Measurements from ENCODE around the gene ABCB1. TPM values are rescaled to one million over a fixed set of nuclear protein-coding genes. Genes with fewer than 3 reads are reported as not detected.

The ABCB1 gene
- total and polyA plus RNA-seq, 2 experiments from 2014 or later = 0.53 to 0.80 TPM

DNA sequence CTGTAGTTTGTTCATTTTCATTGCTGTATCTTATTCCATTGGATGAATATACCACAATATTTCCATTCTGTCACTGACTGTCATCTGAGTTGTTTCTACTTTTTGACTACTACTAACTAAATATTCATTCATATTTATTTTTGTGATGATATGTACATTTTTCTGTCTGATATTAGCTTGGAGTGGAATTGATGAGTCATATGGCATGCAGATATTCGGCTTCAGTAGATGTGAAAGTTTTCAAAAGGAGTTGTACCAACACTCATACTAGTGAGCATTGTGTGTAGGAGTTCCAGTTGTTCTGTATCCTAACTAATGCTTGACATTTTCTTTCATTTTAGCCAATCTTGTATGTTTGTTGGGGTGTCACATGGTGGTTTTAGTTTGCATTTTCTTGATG, 35.2 kb upstream of the ABCB1 start (continued):
- TF ChIP-seq, protein P1, sequence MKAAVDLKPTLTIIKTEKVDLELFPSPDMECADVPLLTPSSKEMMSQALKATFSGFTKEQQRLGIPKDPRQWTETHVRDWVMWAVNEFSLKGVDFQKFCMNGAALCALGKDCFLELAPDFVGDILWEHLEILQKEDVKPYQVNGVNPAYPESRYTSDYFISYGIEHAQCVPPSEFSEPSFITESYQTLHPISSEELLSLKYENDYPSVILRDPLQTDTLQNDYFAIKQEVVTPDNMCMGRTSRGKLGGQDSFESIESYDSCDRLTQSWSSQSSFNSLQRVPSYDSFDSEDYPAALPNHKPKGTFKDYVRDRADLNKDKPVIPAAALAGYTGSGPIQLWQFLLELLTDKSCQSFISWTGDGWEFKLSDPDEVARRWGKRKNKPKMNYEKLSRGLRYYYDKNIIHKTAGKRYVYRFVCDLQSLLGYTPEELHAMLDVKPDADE (IDR thresholded peaks at IDR 0.05) = no peak
- no peak for TF ChIP-seq STAT1 (IDR thresholded peaks at IDR 0.05; ENCODE audit: unreplicated experiment)
- no peak for TF ChIP-seq NANOG (IDR thresholded peaks at IDR 0.05; ENCODE audit: borderline replicate concordance)
- no peak for TF ChIP-seq EZH2phosphoT487 (IDR thresholded peaks at IDR 0.05; ENCODE audit: unreplicated experiment)
- TF ChIP-seq POLR2AphosphoS5 (IDR thresholded peaks at IDR 0.05; ENCODE audit: low read depth) = no peak
- no peak for TF ChIP-seq EZH2 (IDR thresholded peaks at IDR 0.05; ENCODE audit: low read depth, unreplicated experiment)
- no peak for TF ChIP-seq JUNB (IDR thresholded peaks at IDR 0.05; ENCODE audit: unreplicated experiment)

DNA sequence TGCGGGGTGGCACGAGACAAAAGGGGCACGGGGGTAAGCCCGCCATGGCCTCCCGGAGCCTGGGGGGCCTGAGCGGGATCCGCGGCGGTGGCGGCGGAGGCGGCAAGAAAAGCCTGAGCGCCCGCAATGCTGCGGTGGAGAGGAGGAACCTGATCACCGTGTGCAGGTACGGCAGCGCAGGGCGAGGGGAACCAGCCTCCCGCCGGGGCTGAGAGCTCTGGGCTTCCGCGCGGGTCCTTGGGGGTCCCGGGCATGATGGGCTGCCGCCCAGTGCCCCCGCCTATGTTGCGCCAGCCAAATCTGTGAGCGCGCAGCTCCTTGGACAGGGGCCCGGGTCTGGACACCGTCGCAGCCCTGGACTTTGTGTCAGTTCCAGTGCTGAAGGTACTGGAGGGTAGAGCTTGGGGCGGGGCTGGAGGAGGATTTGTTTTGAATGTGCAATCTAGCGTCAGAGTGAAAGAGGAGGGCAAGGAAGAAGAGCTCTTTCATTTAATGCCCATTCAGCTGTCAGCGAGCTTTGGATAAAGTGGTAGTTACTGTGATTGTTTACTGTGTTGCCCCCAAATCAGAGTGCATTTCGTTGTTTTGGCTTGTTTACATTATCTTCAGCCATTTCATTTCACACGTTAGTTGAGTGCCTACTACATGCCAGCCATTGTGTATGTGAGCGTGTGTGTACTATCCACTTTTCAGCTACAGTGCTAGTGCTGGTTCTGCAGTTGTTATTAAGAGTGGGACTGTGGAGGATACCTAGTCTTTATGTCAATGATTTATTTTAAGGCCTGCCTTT, 28.3 kb upstream of the ABCB1 start:
- Mint-ChIP-seq H3K4me1 (peaks cover 4% of the 10 kb centered on the region; the same call in 2 of the 3 replicates), H3K27ac (no peak overlapping the region), H3K9me3 (peaks cover 3% of the 10 kb centered on the region; the same call in 2 of the 3 replicates), H3K4me3 (peak overlapping the region; percentile 82), H3K27me3 (ENCODE audit: insufficient read depth, low read depth, poor library complexity) (peaks cover 26% of the 10 kb centered on the region), H3K36me3 (ENCODE audit: low read depth) (no peaks in the 10 kb centered on the region)
- no peak overlapping the region for H3K27ac ChIP-seq (ENCODE audit: low read depth)
- H4K20me1 ChIP-seq (replicated peaks; ENCODE audit: insufficient read depth) = no peaks in the 10 kb centered on the region; the same call in 1 of the 2 replicates
- H2AFZ ChIP-seq = peak overlapping the region; percentile 100
- peak overlapping the region; percentile 82 for H3K4me3 ChIP-seq
- H3K36me3 ChIP-seq (ENCODE audit: insufficient read depth) = no peaks in the 10 kb centered on the region
- no peaks in the 10 kb centered on the region for H3F3A ChIP-seq (replicated peaks; ENCODE audit: low read depth)
- peaks cover 39% of the 10 kb centered on the region for H3K27me3 ChIP-seq (ENCODE audit: insufficient read depth)
- H3K4me2 ChIP-seq = peak overlapping the region; percentile 99
- H3K79me2 ChIP-seq (replicated peaks; ENCODE audit: insufficient read depth) = no peaks in the 10 kb centered on the region
- H3K4me1 ChIP-seq (ENCODE audit: insufficient read depth) = no peaks in the 10 kb centered on the region; the same call in 1 of the 2 replicates
- peak; percentile 72 for ATAC-seq
- H3K9me2 ChIP-seq (ENCODE audit: insufficient read depth) = peaks cover 4% of the 10 kb centered on the region; the same call in 1 of the 2 replicates
- DNase-seq (ENCODE audit: low spot score) = peak; percentile 68
- TF ChIP-seq NANOG (IDR thresholded peaks at IDR 0.05; ENCODE audit: borderline replicate concordance) = no peak
- no peak for TF ChIP-seq JUNB (IDR thresholded peaks at IDR 0.05; ENCODE audit: unreplicated experiment)
- TF ChIP-seq, protein P1 (IDR thresholded peaks at IDR 0.05) = no peak
- TF ChIP-seq, protein P2, sequence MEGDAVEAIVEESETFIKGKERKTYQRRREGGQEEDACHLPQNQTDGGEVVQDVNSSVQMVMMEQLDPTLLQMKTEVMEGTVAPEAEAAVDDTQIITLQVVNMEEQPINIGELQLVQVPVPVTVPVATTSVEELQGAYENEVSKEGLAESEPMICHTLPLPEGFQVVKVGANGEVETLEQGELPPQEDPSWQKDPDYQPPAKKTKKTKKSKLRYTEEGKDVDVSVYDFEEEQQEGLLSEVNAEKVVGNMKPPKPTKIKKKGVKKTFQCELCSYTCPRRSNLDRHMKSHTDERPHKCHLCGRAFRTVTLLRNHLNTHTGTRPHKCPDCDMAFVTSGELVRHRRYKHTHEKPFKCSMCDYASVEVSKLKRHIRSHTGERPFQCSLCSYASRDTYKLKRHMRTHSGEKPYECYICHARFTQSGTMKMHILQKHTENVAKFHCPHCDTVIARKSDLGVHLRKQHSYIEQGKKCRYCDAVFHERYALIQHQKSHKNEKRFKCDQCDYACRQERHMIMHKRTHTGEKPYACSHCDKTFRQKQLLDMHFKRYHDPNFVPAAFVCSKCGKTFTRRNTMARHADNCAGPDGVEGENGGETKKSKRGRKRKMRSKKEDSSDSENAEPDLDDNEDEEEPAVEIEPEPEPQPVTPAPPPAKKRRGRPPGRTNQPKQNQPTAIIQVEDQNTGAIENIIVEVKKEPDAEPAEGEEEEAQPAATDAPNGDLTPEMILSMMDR (conservative IDR thresholded peaks at IDR 0.05; ENCODE audit: low read depth in 2 of 2) = no peak
- TF ChIP-seq, protein P3, sequence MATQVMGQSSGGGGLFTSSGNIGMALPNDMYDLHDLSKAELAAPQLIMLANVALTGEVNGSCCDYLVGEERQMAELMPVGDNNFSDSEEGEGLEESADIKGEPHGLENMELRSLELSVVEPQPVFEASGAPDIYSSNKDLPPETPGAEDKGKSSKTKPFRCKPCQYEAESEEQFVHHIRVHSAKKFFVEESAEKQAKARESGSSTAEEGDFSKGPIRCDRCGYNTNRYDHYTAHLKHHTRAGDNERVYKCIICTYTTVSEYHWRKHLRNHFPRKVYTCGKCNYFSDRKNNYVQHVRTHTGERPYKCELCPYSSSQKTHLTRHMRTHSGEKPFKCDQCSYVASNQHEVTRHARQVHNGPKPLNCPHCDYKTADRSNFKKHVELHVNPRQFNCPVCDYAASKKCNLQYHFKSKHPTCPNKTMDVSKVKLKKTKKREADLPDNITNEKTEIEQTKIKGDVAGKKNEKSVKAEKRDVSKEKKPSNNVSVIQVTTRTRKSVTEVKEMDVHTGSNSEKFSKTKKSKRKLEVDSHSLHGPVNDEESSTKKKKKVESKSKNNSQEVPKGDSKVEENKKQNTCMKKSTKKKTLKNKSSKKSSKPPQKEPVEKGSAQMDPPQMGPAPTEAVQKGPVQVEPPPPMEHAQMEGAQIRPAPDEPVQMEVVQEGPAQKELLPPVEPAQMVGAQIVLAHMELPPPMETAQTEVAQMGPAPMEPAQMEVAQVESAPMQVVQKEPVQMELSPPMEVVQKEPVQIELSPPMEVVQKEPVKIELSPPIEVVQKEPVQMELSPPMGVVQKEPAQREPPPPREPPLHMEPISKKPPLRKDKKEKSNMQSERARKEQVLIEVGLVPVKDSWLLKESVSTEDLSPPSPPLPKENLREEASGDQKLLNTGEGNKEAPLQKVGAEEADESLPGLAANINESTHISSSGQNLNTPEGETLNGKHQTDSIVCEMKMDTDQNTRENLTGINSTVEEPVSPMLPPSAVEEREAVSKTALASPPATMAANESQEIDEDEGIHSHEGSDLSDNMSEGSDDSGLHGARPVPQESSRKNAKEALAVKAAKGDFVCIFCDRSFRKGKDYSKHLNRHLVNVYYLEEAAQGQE (IDR thresholded peaks at IDR 0.05; ENCODE audit: unreplicated experiment) = no peak
- TF ChIP-seq STAT1 (IDR thresholded peaks at IDR 0.05; ENCODE audit: unreplicated experiment) = no peak
- no peak for TF ChIP-seq CREB1 (CRISPR knock-in tag; IDR thresholded peaks at IDR 0.05; ENCODE audit: low read depth)
- no peak for TF ChIP-seq ZNF114 (CRISPR knock-in tag; IDR thresholded peaks at IDR 0.05)
- TF ChIP-seq EZH2phosphoT487 (IDR thresholded peaks at IDR 0.05; ENCODE audit: unreplicated experiment) = no peak

Data from GM23338 (cell line).